Kidney capillary endothelial cell (primary cell): ENCODE data around the gene RPL32.
"Not testable (repeated sequence)": the region's sequence is repeated elsewhere in the genome, so short reads cannot be mapped to it uniquely, and the experiment has no call there.

ENCODE experiments used
- DNase-seq: peaks from one replicate; pipeline ENCODE4 v3.0.0-alpha.2; 2018; ENCODE audit warnings: low spot score

Gene RPL32

GRCh38 chr3:12868039-12869034, 27.0 kb upstream of the RPL32 start:
- peak; percentile 86 for DNase-seq

GRCh38 chr3:12866836-12867235, 25.5 kb upstream of the RPL32 start:
- DNase-seq: no peak

- DNase-seq: no peak
Measured at GRCh38 chr3:12865271-12865670, 23.9 kb upstream of the RPL32 start.

- DNase-seq: no peak
Measured at GRCh38 chr3:12862387-12862786, 21.0 kb upstream of the RPL32 start.

- no peak for DNase-seq
Measured at GRCh38 chr3:12861611-12862010, 20.2 kb upstream of the RPL32 start.

GRCh38 chr3:12859840-12860239, 18.5 kb upstream of the RPL32 start:
- no peak for DNase-seq

- DNase-seq: no peak
Measured at GRCh38 chr3:12856626-12857025, 15.3 kb upstream of the RPL32 start.

- DNase-seq: no peak
Measured at GRCh38 chr3:12854565-12854964, 13.2 kb upstream of the RPL32 start.

GRCh38 chr3:12853847-12854246, 12.5 kb upstream of the RPL32 start:
- not testable (repeated sequence) for DNase-seq

GRCh38 chr3:12852201-12852600, 10.8 kb upstream of the RPL32 start:
- no peak for DNase-seq

- DNase-seq: no peak
Measured at GRCh38 chr3:12845811-12846210, 4.4 kb upstream of the RPL32 start.

- DNase-seq: no peak
Measured at GRCh38 chr3:12842469-12842868, 1.1 kb upstream of the RPL32 start.

GRCh38 chr3:12841970-12842328, 584 bp upstream of the RPL32 start:
- no peak for DNase-seq

GRCh38 chr3:12840591-12841148, 695 bp downstream of the RPL32 start:
- DNase-seq: peak; percentile 30

- not testable (repeated sequence) for DNase-seq
Measured at GRCh38 chr3:12840148-12840547, 1.2 kb downstream of the RPL32 start.

GRCh38 chr3:12839156-12839946, 2.0 kb downstream of the RPL32 start:
- DNase-seq: no peak

- no peak for DNase-seq
Measured at GRCh38 chr3:12838179-12838965, 3.0 kb downstream of the RPL32 start.

GRCh38 chr3:12837295-12837986, 3.9 kb downstream of the RPL32 start:
- DNase-seq: no peak

- DNase-seq: no peak
Measured at GRCh38 chr3:12835052-12835665, 6.2 kb downstream of the RPL32 start.

GRCh38 chr3:12833222-12834161, 7.9 kb downstream of the RPL32 start:
- DNase-seq: no peak
